GM21423 (cell line): ENCODE results near the gene KCNMA1.
"Not testable (repeated sequence)": the region's sequence is repeated elsewhere in the genome, so short reads cannot be mapped to it uniquely, and the experiment has no call there.

Experiments used
- ATAC-seq: cut with Tn5 transposase; IDR thresholded peaks from one replicate; pipeline ENCODE4 v1.9.1; 2021; ENCODE audit warnings: mild to moderate bottlenecking, moderate library complexity; ENCODE audit not compliant: unreplicated experiment

The KCNMA1 gene

DNA sequence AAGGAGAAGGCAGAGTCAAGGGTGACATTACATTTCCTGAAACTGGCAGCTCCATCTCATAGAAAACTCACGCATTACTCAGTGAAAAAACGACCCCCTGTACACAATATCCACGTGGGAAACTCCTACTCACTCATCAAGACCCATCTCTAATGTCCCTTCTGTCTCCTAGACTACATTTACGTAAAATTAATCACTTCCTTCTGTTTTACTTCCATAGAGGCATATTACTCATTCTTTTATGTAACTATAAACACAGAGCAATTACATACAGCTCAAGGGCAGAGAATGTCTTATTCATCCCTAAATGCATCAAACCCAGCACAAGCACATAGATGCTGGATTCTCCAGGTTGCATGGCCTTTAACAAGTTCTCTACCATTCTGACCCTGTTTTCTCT is 281.8 kb downstream of the KCNMA1 start:
- no peak for ATAC-seq

DNA sequence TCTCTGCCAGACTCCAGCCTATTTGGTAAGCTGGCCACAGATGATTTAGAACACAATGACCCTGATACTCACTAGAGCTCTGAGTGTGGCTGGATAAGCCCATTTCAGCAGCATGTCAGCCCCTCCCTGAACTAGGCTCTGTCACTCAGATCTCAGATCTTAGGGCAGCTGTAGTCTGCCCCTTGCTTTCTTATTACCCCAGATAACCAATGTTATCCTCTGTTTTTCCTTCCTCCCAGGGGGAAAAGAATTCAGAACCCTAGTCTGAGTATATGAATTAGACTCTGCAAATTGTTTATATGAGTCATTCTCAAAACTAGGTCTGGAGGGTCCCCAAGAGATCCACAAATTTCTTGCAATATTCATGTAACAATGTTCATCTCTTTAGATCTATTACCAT is 286.2 kb downstream of the KCNMA1 start:
- ATAC-seq = no peak

DNA sequence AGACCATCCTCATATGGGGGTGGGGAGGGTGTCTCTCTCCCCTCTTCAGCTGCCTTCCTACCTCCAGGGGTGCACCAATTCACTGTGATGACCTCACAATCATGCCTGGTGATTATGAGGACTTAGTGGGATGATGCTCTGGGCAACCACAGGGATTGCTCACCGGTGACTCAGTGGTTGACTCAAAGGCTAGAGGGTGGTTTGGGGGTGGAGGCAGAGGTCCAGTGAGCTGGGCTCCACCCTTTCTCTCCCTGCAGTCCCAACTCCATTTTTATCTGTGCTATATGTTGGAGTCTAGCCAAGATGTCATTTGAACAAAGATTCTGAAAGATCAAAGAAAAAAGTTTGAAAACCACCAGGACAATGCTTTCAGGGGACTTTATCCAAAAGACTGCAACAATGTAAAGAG is 286.9 kb downstream of the KCNMA1 start:
- ATAC-seq = no peak

DNA sequence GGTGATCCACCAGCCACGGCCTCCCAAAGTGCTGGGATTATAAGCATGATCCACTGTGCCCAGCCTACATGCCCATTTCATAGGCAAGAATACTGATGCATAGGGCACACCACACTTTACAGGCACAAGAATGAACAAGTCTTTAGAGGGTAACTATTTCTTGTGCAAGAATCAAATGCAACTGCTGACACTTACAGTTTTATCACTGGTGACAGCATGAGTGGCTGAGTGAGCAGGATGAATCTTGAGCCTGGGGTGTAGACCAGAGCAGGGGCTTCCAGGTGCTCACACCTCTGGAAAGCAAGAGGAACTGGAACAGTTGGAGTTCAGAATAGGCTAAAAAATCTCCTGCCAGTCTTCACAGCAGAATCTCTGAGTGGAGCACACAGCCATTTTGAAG is 287.5 kb downstream of the KCNMA1 start:
- ATAC-seq = no peak

DNA sequence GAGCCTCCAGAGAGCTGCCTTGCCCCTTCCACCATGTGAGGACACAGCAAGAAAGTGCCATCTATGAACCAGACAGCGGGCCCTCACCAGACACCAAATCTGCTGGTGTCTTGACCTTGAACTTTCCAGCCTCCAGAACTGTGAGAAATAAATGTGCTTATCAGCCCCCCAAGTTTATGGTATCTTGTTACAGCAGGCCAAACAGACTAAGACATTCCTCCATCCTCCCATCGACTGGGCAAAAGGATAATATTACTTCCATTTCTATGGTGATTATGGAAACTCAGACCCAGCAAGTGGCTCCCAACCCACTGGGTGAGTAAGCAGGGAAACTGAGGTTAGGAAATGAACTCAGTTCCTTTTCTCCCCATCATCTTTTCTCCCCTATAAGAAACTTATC is 288.4 kb downstream of the KCNMA1 start:
- no peak for ATAC-seq

DNA sequence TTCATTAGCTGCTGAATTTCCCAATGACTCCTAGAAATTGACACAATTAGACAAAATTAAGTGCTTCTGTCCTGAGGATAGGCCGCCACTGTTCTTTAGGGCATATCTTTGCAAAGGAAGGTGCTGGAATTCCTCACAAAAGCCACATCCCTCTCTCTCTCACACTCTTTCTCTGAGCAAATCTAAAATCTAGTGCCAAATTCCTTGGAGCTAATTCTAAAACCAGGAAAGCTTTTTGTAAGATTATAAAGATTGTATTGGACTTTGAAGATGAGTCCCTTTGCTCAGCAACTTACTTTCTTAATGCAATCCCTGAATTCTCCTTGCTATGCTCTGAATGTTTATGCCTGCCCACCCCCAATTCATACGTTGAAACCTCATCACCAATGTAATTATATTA is 288.9 kb downstream of the KCNMA1 start:
- ATAC-seq = no peak

DNA sequence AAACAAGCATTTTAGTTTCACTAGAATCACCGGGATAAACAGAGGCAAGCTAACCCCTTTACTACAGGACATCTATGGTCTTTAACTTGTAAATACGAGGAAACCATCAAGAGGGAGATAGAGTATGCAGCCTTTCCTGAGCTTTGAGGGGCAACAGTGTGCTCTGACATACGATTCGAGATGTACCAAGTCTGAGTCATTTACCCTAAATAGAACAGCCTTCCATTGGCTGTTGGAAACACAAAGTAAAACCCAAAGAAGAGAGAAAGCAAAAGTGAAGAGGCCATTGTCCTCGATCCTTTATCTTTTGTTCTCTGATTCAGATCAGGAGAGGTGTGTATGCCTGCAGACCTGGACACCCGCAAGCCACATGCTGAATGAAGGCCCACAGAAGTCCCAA is 289.5 kb downstream of the KCNMA1 start:
- ATAC-seq = no peak

DNA sequence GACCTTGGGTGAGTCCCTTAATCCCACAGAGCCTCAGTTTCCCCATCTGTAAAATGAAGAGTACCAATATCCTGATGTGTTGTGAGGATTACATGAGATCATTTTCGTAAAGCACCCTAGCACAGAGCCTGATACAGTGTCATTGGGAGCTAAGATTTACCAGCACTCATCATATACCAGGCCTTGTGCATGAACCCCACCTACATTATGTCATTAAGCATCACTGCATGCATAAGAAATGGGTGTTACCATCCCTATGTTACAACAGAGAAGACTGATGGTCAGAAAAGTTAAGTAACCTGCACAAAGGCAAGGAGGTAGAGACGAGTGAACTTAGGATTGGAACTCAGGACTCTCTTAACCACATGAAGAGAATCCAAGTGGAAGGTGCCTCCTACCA is 290.6 kb downstream of the KCNMA1 start:
- no peak for ATAC-seq

DNA sequence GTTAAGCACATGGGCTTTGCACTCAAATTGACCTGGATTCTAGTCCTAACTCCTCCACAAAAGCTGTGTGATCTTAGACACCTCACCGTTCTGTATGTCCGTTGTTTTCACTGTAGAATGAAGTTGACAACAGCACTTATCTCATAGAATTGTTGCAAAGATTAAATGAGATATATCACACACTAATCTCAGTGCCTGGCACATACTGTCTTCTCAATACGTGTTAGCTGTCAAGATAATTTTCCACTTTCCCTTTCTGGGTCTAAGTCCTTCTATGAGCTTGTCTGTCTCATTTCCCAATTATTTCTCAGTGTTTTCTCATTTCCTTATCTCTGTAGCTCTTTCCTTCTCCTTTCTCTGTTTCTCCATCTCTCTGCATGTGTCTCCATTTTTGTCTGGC is 296.6 kb downstream of the KCNMA1 start:
- no peak for ATAC-seq

DNA sequence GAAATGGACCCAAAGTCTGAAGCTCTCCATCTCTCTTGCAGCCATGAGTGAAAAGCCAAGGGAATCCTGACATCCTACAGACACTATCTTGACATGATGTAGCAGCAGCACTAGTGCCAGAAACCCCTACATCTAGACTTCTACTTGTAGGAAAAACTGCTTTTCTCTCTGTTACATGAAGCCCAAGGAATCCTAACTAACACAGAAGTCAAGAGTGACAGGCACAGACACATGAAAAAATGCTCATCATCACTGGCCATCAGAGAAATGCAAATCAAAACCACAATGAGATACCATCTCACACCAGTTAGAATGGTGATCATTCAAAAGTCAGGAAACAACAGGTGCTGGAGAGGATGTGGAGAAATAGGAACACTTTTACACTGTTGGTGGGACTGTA is 297.7 kb downstream of the KCNMA1 start:
- ATAC-seq = not testable (repeated sequence)

DNA sequence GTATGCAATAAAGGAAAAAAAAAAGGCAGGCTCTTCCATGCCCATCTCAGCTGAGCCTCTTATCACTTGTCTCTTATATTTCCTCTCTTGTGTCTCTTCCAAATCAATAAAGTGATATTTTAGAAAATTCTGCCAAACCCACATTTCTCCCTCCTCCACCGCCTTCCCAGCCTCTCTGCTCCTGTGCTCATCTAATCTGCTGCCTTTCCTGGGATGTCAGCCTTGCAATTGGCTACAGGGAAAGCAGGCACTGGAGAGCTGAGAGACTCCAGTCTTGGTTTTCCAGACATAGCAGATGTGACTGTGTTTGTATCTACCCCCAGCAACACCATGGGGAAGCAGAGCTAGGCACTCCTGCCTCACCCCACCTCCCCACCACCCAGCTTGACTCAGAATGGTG is 298.4 kb downstream of the KCNMA1 start:
- no peak for ATAC-seq

DNA sequence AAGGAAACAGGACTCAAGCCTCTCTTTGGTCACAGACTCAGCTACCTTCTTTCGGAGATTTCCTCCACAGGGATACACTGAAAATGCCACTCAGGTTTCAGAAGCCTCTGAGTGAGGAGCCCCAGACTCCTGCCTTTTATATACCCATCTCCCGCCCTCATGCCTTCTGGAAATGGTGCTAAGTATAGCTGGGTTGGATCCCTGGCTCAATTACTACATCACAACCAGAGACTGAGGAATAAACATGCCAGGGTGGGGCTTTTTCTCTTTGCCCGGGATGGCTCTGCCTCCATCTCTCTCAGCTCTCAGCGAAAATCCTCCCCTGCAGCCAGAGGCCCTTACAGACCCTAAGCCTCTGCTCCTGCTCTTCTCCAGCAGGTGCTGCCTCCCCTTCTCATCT is 299.5 kb downstream of the KCNMA1 start:
- no peak for ATAC-seq

DNA sequence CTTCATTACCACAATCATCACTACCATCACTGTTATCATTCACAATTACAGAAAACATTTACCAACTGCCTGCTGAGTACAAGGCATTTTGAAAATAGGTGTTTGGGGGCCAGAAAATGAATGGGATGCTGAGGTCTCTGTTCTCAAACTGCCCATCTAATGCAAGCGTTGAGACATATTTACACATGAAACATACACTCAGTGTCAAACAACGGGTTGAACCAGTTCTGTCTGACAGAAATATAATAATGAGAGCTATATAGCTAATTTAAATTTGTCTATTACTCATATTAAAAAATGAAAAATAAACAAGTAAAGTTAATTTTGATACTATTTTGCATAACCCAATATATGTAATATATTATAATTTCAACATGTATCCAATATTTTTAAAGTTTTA is 303.1 kb downstream of the KCNMA1 start:
- no peak for ATAC-seq

DNA sequence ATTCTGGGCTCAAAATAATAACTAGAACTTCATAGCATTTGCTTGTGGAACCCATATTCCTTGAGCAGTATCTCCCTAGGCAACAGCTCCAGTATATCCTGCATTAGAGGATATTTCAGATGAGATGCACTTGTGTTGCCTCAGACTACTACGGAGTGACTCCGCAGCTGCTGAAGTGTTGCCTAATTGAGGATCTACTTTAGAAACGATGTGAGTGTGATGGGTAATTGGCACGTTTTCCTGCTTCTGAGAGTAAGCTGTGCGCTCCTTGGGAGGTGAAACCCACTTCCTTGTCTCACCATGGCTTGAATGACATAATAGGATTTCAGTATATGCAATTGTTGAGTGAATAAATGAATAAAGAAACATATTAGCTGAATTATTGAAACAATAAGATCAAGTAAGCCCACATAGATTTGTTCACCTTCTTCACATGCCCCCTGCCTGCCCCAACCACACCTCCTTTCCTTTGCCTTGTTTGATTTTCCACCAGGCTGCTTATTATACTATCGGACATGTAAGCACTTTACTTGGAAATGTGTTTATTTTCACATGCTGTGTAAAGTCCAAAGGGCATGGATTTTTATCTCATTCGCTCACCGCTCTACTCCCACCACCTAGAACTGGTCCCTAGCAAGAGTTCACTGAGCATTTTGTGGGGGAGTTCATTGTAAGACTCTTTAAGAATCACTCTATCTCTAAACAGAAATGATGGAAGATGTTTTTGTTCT is 303.8 kb downstream of the KCNMA1 start:
- no peak for ATAC-seq

DNA sequence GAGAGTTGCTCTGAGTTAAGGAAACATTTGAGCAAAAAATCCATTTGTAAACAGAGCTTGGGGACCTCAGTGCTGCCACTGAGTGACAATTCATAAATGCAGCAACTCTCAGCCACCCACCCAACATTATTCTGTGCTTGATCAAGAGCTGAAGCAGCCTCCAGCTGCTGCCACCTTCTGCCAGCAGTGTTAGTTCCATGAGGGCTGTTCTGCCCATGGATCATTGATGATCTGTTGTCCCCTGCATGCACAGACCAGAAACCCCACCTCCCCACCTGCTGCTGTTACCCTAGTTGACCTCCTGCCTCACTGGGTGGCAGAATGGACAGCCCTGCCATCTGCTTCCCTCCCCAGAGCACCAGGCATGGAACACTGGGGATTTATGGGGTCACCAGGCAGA is 305.4 kb downstream of the KCNMA1 start:
- ATAC-seq = no peak

DNA sequence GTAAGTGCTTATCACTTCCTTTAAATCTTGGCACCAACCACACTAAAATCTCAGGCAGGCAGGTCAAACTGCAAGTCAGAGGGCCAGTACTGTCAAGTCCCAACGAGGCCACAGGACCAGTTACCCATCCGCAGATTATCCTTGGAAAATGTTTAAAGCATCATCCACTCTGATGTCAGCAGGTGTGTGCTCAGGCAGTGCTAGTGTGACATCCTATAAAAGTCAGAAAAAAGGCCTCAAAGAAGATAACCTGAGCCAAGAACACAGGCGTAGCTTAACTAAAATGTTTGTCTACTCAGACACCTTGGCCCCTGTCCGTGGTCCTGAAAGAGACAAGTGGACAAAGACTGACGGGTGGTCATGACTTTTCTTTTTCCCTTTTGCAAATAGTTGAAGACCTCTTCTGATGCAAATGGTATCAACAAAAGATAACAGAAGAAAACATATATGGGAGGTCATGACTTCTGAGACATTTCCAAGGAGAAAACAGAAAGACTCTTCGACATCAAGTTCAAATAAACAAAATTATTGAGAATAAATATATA is 309.3 kb downstream of the KCNMA1 start:
- no peak for ATAC-seq

DNA sequence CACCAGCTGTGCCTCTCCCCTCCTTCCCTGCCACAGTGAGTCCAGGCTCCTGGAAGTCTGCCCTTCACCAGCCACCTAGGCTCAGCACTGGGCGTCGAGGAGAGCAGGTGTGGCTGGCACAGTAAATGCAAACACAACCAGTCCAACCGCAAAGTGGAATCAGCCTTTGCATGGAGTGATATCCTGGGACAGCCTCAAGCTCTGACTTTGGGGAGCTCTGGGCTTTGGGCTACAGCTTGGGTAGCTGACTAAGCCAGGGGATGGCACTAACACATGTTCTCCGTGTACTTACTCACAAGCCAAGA is 312.4 kb downstream of the KCNMA1 start:
- ATAC-seq = no peak

DNA sequence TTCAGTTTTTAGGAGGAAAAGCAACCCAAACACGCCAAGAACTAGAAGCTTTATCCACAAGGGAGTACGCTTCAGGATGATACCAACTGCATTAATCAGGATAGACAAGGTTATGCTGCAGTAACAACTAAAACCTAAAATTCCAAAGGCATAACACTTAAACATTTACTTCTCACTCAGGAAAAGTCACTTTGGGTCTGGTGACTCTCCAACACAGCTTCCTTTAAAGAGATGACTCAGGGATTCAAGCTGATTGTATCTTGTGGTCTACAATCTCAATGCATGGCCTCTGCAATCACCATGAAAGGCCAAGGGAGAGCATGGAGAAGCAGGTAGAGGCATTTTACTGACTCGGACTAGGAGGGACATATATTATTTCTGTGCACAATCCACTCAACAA is 315.8 kb downstream of the KCNMA1 start:
- no peak for ATAC-seq

DNA sequence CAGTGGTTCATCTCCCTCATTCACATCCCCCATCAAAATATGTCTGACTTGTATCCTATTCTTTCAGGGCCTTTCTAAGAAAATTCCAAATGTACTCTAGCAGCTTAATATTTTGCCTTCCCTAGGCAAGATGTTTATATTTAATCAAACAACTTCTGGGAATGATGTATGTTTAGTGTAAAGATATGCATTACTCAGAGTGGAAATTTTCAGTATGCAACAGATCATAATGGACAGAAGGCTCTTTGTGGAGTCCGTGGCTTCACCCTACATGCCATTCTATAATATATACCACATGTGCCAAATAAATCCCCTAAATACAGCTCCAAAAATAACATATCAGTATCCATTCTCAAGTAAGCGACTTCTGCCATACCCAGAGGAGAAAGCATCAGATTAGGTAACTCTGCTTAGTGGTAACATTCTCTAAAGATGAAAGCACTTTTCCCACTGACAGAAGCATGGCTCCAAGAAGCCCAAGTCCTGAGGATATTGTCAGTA is 316.6 kb downstream of the KCNMA1 start:
- ATAC-seq = no peak

DNA sequence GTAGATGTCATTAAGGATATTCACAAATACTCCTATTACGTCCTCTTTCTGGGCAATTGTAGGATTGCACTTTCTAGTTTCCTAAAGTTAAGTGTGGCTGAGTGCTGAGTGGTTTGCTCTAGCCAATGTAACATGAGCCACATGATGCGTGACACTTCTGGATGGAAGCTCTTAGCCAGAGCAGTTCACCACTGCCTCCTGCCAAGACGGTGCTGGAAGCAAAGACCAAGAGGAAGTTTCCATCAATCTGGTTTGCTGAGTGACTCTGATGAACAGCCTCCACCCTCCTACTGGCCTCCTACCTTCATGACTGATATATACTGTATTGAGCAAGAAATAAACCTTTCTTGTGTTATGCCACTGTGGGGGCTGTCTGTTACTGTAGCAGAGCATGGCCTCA is 318.1 kb downstream of the KCNMA1 start:
- no peak for ATAC-seq

DNA sequence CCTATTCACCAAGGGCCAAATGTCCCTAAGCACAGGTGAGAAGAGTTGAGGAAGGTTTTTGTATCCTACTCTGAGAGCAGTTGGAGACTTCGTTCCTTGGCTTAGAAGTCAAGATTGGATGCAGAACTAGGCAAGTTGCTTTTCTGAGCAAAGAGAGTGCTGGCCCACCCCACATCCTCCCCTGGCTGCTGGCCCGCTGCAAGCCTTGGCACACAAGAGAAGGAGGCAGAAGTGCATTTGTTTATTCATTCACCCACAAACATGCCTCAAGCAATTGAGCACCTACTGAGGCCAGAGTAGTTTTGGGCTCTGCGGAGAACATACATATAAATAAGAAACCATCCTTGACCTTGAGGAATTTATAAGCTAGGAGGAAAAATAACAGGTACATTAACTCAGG is 318.9 kb downstream of the KCNMA1 start:
- ATAC-seq = no peak

DNA sequence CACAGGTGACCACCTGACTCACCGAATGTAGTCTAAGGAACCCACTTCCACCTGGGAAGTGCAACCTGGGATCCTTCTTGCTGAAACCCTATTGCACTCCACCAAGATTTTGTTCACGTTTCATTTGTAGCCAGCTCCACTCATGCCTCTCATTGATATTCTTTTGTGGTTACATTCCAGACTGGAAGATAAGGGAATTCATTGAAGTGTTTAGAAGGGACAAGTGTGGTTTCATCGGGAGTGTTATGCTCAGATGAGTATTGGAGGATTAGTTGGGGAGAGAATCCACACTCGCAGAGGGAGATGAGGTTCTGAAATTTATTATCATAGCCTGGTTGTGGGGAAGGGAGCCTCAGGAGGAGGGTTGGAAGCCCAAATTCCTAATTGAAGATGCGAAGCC is 320.4 kb downstream of the KCNMA1 start:
- no peak for ATAC-seq

DNA sequence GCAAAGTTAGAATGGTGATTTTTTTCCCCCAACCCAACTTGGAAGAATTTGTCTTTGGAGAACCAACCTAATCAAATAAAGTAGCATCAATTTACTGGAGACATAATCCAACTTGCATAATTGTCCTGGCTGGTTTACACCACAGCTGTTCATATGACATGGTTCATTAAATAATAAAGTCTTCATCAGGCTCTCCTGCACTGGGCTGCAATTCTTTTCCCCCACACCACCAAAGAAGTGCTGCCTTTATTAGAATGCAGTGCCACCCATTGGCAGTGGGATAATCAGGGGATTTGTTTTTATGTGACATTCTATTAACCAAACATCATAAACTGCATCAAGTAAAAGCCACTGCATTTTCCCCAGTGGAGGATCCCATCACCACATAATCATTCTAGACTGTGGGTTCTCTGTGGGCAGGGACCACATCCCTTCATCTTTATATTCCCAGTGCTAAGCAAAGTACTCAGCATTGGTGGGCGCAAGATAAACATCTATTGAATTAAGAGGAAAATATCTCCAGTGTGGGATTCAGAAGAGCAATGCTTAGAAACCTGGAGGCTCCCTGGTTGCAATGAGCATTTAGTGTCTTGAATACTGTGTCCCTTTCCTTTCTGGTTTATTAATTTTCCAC is 322.0 kb downstream of the KCNMA1 start:
- no peak for ATAC-seq
